ENCODE data around the gene JAKMIP1. TPM values are rescaled to one million over a fixed set of nuclear protein-coding genes. Genes with fewer than 3 reads are reported as not detected.
"Not testable (repeated sequence)": the region's sequence is repeated elsewhere in the genome, so short reads cannot be mapped to it uniquely, and the experiment has no call there.

JAKMIP1 gene
- polyA plus RNA-seq, 6 donors from 2014 or later, result not detected

DNA sequence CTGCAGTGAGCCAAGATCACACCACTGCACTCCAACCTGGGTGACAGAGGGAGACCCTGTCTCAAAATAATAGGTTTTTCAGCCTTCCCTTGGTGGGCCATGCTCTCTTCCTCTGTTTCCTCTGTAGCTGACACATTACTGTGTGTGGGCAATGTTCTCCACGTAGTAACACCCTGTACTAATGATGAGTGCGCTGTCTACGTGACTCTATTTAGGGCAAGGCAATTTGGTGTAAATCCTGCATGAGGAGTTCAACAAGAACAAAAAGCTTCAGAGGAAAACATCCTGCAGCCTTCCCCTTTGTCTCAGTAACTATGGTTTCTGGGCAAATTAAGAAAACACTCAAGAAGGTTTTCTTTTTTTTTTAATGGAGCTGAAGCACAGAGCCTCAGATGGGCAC, 24.4 kb upstream of the JAKMIP1 start:
- ATAC-seq (ENCODE audit: low read depth in 2 of 2) (no peak), DNase-seq (no peak)
- Mint-ChIP-seq H3K36me3 (no peaks in the 10 kb centered on the region), H3K27ac (no peak overlapping the region), H3K4me3 (no peak overlapping the region), H3K27me3 (peaks cover 23 to 76% (median 58%) of the 10 kb centered on the region in 3 donors), H3K9me3 (peaks cover 0 to 21% (median 6%) of the 10 kb centered on the region in 7 donors), H3K4me1 (peaks cover 0 to 4% (median 0%) of the 10 kb centered on the region in 3 donors)

DNA sequence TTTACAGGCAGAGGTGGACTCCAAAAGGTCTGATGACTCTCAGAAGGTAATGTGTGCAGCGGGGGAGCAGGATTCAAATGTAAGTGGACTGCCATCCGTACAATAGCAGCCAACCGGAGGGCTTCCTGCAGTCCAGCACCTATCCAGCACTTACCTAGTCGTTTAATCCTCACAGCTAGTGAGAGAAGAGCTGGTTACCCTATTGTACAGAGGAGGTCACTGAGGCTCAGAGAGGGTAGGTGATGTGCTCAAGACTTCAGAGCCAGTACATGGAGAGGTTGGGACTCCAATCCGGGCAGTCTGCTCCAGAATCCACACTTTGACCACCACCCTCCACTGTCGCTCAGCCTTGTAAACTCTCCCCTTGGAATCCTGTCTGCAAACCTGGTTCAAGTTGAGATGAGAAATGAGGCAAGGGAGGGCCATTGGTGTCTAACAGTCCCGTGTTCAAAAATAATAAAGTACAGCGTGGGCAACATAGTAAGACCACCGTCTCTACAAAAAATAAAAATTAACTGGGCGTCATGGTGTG, 22.5 kb upstream of the JAKMIP1 start:
- Mint-ChIP-seq H3K27ac (no peak overlapping the region), H3K27me3 (peaks cover 29 to 82% (median 71%) of the 10 kb centered on the region in 3 donors), H3K4me3 (peak overlapping the region in 1 of 8 donors; percentile 42), H3K9me3 (peaks cover 0 to 21% (median 6%) of the 10 kb centered on the region in 7 donors), H3K4me1 (peaks cover 0 to 4% (median 0%) of the 10 kb centered on the region in 3 donors), H3K36me3 (no peaks in the 10 kb centered on the region)
- ATAC-seq (ENCODE audit: low read depth in 2 of 2), result no peak
- DNase-seq, result no peak

DNA sequence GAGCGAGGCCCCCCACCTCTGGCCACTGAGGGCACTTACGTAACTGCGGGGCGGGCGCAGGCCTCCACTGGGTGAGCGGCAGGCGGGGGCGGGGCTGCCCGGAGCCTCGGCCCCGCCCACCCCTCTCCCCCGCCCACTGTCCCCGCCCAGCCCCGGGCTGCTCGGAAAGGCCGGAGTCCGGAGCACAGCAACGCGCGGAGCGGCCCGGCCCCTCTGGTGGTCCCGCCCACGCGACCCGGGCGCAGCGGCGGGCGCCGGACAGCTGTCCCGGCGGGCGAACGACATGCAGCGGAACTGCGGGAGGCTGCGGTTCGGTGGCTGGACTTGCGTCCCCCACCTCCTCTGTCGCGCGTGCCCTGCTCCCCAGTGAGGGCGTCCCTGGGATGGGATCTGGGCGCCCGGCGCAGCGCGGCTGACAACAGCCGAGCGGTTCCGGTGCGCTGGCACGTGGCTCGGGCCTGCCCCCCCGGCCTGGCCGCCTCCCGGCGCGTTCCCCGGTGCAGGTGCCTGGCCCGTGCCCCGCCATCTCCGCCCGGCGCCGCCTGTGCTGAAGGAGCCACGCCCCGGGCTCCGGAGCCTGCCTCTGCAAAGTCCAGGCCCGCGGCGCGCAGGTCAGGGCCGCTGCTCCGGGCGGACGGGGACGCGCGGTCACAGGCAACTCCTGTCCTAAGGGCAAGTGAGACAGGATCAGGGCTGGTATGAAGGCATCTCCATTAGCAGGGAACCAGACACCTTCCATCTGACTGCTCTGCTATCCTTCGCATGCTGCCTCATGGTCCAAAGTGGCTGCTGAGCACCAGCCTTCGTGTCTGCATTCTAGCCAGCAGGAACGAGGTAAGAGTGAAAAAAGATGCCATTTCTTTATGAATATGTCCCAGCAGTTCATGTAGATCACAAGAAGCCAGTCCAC, 21.8 kb upstream of the JAKMIP1 start:
- no peak overlapping the region for H3K27ac Mint-ChIP-seq
- peaks cover 35 to 79% (median 68%) of the 10 kb centered on the region in 3 donors for H3K27me3 Mint-ChIP-seq
- peaks cover 0 to 21% (median 6%) of the 10 kb centered on the region in 7 donors for H3K9me3 Mint-ChIP-seq
- H3K4me1 Mint-ChIP-seq, result peaks cover 0 to 4% (median 0%) of the 10 kb centered on the region in 3 donors
- DNase-seq (no peak), ATAC-seq (ENCODE audit: low read depth in 2 of 2) (no peak)
- H3K4me3 Mint-ChIP-seq, result peak overlapping the region in 2 of 8 donors; percentile 3 to 42
- H3K36me3 Mint-ChIP-seq, result no peaks in the 10 kb centered on the region

DNA sequence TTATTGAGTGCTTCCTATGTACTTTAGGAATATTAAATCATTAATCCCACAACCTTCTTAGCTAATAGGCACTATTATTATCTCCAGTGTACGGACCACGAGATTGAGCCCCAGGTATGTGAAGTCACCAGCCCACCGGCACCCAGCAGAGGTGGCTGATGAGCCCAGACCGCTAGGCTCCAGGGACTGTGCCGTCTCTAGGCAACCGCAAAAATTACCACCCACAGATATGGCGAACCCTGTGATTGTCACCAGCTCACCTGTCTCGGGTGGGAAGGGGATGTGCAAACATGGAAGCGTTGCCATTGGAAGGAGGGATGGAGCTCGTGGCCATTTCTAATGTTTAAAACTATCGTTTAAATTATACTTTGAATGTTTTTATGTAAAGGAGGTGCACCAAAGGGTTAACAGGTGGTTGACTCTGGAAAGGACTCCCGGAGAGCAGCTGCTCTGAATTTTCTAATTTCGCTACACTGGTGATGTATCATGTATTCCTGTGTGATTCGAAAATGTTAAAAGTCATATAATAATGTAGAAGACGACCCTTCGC, 21.0 kb upstream of the JAKMIP1 start:
- Mint-ChIP-seq H3K27me3 (peaks cover 35 to 78% (median 68%) of the 10 kb centered on the region in 3 donors), H3K4me3 (no peak overlapping the region)
- ATAC-seq (ENCODE audit: low read depth in 2 of 2), result no peak

DNA sequence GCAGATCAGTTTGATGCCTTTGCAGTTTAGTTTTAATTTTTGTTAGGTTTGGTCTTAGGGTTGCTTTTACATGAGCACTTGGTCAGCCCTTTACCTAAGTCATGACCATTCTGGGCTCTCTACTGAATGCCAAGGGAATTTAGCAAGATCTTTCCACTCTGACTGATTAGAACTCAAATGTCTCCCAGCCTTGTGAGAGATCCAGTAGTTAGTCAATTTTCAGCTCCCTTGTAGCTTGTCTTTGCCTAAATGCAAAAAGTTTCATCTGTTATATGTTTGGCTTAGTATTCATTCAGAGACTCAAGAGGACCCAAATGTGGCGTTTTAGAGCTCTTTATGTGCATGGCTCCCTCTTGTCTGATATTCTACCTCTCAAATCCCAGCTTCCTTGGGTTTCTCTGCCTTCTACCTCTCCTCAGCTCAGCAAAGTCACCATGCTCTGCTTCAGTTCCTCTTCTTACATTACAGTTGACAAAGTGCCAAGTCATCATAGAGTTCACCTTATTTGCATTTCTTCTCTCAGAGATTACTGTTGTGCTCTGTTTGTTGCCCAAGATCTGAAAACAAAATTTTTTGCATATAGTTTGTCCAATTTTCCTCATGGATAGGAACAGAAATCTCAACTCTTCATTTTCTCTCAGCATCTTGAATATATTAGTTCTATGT, 17.5 kb upstream of the JAKMIP1 start:
- Mint-ChIP-seq H3K4me3 (no peak overlapping the region), H3K27ac (no peak overlapping the region), H3K27me3 (peaks cover 22 to 62% (median 50%) of the 10 kb centered on the region in 3 donors), H3K36me3 (peaks cover 0 to 6% of the 10 kb centered on the region in 2 donors), H3K4me1 (peaks cover 0 to 4% (median 0%) of the 10 kb centered on the region in 3 donors), H3K9me3 (peaks cover 5 to 29% (median 12%) of the 10 kb centered on the region in 7 donors)
- no peak for ATAC-seq (ENCODE audit: low read depth in 2 of 2)
- DNase-seq, result no peak

More for the DNA sequence above, 21.0 kb upstream of the JAKMIP1 start:
- no peak overlapping the region for H3K27ac Mint-ChIP-seq
- peaks cover 0 to 4% (median 0%) of the 10 kb centered on the region in 3 donors for H3K4me1 Mint-ChIP-seq
- peaks cover 5 to 21% (median 7%) of the 10 kb centered on the region in 7 donors for H3K9me3 Mint-ChIP-seq
- no peak for DNase-seq
- peaks cover 0 to 6% of the 10 kb centered on the region in 2 donors for H3K36me3 Mint-ChIP-seq

DNA sequence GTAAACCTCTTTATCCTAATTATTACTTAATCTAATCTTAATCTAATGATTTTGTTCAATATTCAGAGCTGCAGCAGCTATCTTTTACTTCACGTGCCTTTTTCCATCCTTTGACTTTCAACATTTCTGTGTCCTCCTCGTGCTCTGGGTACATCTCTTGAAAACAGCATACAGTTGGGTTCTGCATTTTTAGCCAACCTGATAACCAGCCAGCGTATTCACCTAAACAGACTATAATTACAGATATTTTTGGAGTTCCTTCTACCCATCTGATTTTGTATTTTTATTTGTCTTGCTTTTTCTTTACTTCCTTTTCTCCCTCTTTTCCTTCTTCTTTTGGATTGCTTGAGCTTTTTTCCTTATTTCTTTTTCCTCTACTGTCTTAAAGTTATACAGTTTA, 16.2 kb upstream of the JAKMIP1 start:
- Mint-ChIP-seq H3K27ac (no peak overlapping the region), H3K9me3 (peaks cover 2 to 25% (median 9%) of the 10 kb centered on the region in 7 donors), H3K36me3 (peaks cover 0 to 6% of the 10 kb centered on the region in 2 donors), H3K4me3 (no peak overlapping the region), H3K27me3 (peaks cover 20 to 55% (median 44%) of the 10 kb centered on the region in 3 donors), H3K4me1 (peaks cover 0 to 4% (median 0%) of the 10 kb centered on the region in 3 donors)
- DNase-seq (no peak), ATAC-seq (ENCODE audit: low read depth in 2 of 2) (no peak)

DNA sequence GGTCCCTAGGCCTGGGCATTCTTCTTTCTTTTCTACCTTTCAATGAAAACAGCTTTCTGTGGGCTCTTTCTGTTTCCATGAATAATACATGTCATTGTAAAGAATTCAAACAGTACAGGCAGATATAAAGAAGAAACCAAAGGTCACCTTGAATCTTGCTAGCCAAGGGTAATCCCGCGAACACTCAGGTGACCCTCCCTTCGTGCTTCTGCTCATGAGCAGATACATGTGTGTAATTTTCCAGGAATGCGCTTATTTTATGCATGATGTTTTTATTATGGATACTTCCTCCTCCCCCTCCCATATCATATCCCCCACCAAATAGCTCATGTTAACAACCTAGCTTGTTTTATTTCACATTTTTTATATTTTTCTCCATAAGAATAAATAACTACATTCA, 9.6 kb upstream of the JAKMIP1 start:
- Mint-ChIP-seq H3K9me3 (peaks cover 0 to 16% (median 4%) of the 10 kb centered on the region in 7 donors), H3K27me3 (peaks cover 16 to 40% (median 26%) of the 10 kb centered on the region in 3 donors), H3K4me3 (no peak overlapping the region), H3K27ac (no peak overlapping the region), H3K36me3 (no peaks in the 10 kb centered on the region), H3K4me1 (no peaks in the 10 kb centered on the region)
- ATAC-seq (ENCODE audit: low read depth in 2 of 2), result no peak
- DNase-seq, result no peak

DNA sequence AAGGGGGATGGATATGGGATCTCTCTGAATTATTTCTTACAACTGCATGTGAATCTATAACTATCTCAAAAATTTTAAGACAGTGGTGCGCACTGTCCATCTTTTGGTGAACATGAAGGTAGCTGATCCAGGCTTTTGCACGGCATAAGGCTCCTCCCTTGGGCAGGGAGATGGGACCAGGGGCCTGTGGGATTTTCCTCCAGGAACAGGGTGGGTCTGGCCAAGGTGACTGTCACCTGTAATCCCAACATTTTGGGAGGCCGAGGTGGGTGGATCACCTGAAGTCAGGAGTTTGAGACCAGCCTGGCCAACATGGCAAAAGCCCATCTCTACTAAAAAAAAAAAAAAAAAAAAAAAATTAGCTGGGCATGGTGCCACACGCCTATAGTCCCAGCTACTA, 8.9 kb upstream of the JAKMIP1 start:
- H3K9me3 Mint-ChIP-seq, result peaks cover 0 to 11% (median 2%) of the 10 kb centered on the region in 7 donors
- H3K36me3 Mint-ChIP-seq; DNase-seq; H3K27ac Mint-ChIP-seq; ATAC-seq (ENCODE audit: low read depth in 2 of 2); H3K4me1 Mint-ChIP-seq; H3K4me3 Mint-ChIP-seq: not testable (repeated sequence)
- peaks cover 10 to 41% (median 26%) of the 10 kb centered on the region in 3 donors for H3K27me3 Mint-ChIP-seq

DNA sequence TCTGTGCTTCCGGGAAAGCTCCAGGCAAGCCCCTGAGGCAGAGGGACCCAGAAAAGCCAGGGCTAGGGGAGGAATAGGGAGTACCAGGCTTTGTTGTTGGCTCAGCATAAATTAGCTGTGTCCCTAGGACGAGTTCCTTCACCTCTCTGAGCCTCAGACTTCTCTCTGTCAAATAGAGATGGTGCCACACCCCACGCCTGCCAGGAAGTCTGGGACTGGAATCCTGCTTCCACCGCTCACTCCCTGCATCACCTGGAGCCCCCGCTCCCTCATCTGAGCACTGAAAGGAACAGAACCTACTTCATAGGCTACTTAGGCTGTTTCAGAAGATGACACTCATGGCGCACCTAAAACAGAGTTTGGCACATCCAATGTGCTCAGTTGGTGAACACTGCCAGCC, 8.1 kb upstream of the JAKMIP1 start:
- no peak for ATAC-seq (ENCODE audit: low read depth in 2 of 2)
- DNase-seq, result no peak
- Mint-ChIP-seq H3K4me3 (no peak overlapping the region), H3K27ac (no peak overlapping the region), H3K9me3 (peaks cover 0 to 11% (median 0%) of the 10 kb centered on the region in 7 donors), H3K27me3 (peaks cover 9 to 45% (median 26%) of the 10 kb centered on the region in 3 donors), H3K4me1 (no peaks in the 10 kb centered on the region), H3K36me3 (no peaks in the 10 kb centered on the region)

DNA sequence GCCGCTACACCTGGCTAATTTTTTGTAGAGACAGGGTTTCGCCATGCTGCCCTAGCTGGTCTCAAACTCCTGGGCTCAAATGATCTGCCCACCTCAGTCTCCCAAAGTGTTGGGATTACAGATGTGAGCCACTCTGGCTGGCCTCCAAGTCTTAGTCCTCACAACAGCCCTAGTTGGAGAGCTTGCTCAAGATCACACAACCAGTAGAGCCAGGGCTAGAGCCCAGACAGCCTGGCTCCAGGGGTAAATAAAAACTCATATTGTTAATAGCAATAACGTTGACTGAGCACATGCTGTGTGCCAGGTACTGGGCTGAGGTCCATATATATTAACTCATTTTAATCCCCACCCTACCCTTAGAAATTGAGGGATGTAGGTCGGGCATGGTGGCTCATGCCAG, 7.3 kb upstream of the JAKMIP1 start:
- Mint-ChIP-seq H3K4me1 (no peaks in the 10 kb centered on the region), H3K4me3 (no peak overlapping the region), H3K27ac (no peak overlapping the region), H3K36me3 (no peaks in the 10 kb centered on the region), H3K27me3 (peaks cover 9 to 51% (median 29%) of the 10 kb centered on the region in 3 donors), H3K9me3 (peaks cover 0 to 5% (median 3%) of the 10 kb centered on the region in 7 donors)
- no peak for DNase-seq
- no peak for ATAC-seq (ENCODE audit: low read depth in 2 of 2)

DNA sequence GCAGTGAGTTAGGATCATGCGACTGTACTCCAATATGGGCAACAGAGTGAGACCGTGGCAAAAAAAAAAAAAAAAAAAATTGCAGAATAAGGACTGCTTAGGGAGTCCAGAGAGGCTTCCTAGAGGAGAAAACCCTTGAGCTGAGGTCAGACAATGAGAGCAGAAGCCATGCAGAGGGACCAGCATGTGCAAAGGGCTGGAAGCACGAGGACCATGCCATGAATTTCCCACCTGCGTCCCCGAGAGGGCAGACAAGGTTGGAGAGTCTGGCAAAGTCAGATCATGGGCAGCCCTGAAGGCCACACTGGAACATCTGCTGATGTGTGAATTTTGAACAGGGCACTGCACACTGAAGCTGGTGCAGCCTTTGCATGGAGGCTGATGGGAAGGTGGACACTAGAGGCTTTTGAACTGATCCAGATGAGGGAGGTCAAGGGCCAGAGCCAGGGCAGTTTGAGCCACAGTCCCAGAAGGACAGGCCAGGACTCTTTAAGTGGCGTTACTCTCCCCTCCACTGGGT, 6.5 kb upstream of the JAKMIP1 start:
- no peaks in the 10 kb centered on the region for H3K4me1 Mint-ChIP-seq
- H3K4me3 Mint-ChIP-seq, result no peak overlapping the region
- DNase-seq (no peak), ATAC-seq (ENCODE audit: low read depth in 2 of 2) (no peak)
- peaks cover 0 to 1% of the 10 kb centered on the region in 2 donors for H3K36me3 Mint-ChIP-seq
- H3K27ac Mint-ChIP-seq, result no peak overlapping the region
- peaks cover 13 to 59% (median 31%) of the 10 kb centered on the region in 3 donors for H3K27me3 Mint-ChIP-seq
- H3K9me3 Mint-ChIP-seq, result peaks cover 0 to 13% (median 3%) of the 10 kb centered on the region in 7 donors

DNA sequence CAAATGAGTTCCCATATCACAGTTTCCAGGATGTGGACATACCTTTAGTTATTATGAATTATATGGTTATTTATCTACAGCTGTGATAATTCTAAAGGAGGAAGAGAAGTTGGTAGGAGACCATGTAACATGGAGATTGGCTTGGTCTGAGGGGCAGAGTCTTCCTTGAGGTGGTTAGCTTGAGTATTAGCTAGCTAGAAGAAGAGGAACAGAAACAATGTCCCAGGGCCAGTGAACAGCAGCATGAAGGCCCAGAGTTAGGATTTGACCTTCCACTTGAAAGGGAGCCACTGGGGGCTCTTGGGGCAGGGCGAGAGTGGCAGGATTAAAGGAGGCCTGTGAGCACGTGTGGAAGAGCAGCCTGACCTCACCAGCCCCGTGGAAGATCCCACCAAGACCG, 5.6 kb upstream of the JAKMIP1 start:
- no peak overlapping the region for H3K27ac Mint-ChIP-seq
- H3K4me3 Mint-ChIP-seq, result no peak overlapping the region
- H3K9me3 Mint-ChIP-seq, result peaks cover 4 to 21% (median 12%) of the 10 kb centered on the region in 7 donors
- H3K36me3 Mint-ChIP-seq, result peaks cover 0 to 10% of the 10 kb centered on the region in 2 donors
- H3K27me3 Mint-ChIP-seq, result peaks cover 21 to 67% (median 33%) of the 10 kb centered on the region in 3 donors
- no peak for DNase-seq
- H3K4me1 Mint-ChIP-seq, result peaks cover 0 to 7% (median 2%) of the 10 kb centered on the region in 3 donors
- no peak for ATAC-seq (ENCODE audit: low read depth in 2 of 2)

DNA sequence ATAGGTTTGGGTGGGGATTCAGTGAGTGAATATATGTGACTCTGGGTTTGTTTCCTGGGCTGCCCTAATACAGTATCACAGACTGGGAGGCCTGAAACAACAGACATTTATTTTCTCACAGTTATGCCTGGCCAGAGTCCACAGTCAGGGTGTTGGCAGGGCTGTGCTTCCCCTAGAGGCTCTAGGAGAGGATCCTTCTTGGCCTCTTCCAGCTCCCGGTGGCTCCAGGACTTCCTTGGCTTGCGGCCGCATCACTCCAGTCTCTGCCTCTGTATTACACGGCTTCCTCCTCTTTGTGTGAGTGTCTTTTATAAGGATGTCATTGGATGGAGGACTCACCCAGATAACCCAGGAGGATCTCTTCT, 5.2 kb upstream of the JAKMIP1 start:
- ATAC-seq (ENCODE audit: low read depth in 2 of 2) (no peak), DNase-seq (no peak)
- Mint-ChIP-seq H3K9me3 (peaks cover 5 to 22% (median 12%) of the 10 kb centered on the region in 7 donors), H3K27me3 (peaks cover 24 to 70% (median 34%) of the 10 kb centered on the region in 3 donors), H3K4me1 (peaks cover 0 to 7% (median 4%) of the 10 kb centered on the region in 3 donors), H3K36me3 (peaks cover 0 to 12% of the 10 kb centered on the region in 2 donors), H3K4me3 (no peak overlapping the region), H3K27ac (no peak overlapping the region)

Measured in naive B cell (primary cell).